HCT116 (cell line): Measurements from ENCODE around the gene HPF1. TPM values are rescaled to one million over a fixed set of nuclear protein-coding genes. Genes with fewer than 3 reads are reported as not detected.

ENCODE experiments used
- ATAC-seq: fragments of 200-7000 bp; cut with Tn5 transposase; 2 replicates; pipeline ENCODE4 v1.9.1; 2020; ENCODE audit warnings: mild to moderate bottlenecking, moderate library complexity
- BruUV-seq: library from RNA; stranded (reverse); fragments of 400-500 nt; replicated peaks from 2 replicates; lab custom pipeline; 2021; lab: Mats Ljungman, UMichigan
- CTCF ChIA-PET: fragments of 300-600 bp; sonication (Branson Sonifier 250); formaldehyde crosslinking; loops from one replicate; lab custom pipeline; 2021; ENCODE audit warnings: antibody characterized with exemption; lab: Charles Lee
- POLR2A ChIA-PET: fragments of 300-600, 350-600 bp; sonication (Branson Sonifier 250); formaldehyde crosslinking; loops from one replicate; lab custom pipeline; 2021; ENCODE audit warnings: antibody characterized with exemption; lab: Charles Lee
- RAD21 ChIA-PET, 2 experiments: fragments of 300-600 bp; sonication (Branson Sonifier 250); formaldehyde crosslinking; loops; one replicate each; lab custom pipeline; 2023; ENCODE audit warnings: low total read pairs in 2 of 2; ENCODE audit not compliant: uncharacterized antibody in 2 of 2, unreplicated experiment in 2 of 2, low non-redundant PET in 1 of 2; lab: Charles Lee
- DNase-seq: peaks from one replicate; pipeline ENCODE4 v3.0.0-alpha.2; 2010; ENCODE audit warnings: low read depth, low spot score
- H2AFZ ChIP-seq: fragments of 200-600 bp; shearing (Covaris generic), sonication (generic); 2 replicates; pipeline ENCODE4 v1.6.1; 2017; ENCODE audit warnings: low read depth, mixed run types, mixed read lengths, antibody characterized with exemption, low read length; ENCODE audit not compliant: poor library complexity, severe bottlenecking
- H3K27ac ChIP-seq: 2 replicates; pipeline ENCODE4 v1.5.1; 2012; ENCODE audit warnings: low read depth, low read length
- H3K27me3 ChIP-seq: fragments of 200-600 bp; sonication (generic); 2 replicates; pipeline ENCODE4 v1.6.1; 2016; ENCODE audit warnings: mixed run types, low read length, mixed read lengths; ENCODE audit not compliant: insufficient read depth
- H3K36me3 ChIP-seq, 2 experiments: fragments of 200-500 bp in 1 of 2; fragments of 200-600 bp in 1 of 2; sonication (Bioruptor generic) in 1 of 2; sonication (generic) in 1 of 2; 2 replicates each; pipeline versions ENCODE4 v1.5.1 to v1.6.1; 2014 to 2016; ENCODE audit warnings: low read length in 2 of 2, inconsistent platforms in 1 of 2, mixed read lengths in 1 of 2, mixed run types in 1 of 2; ENCODE audit not compliant: insufficient read depth in 2 of 2, control insufficient read depth in 1 of 2
- H3K4me1 ChIP-seq, 2 experiments: fragments of 200-600 bp in 1 of 2; sonication (generic) in 1 of 2; 2 replicates each; pipeline versions ENCODE4 v1.5.1 to v1.6.1; 2012 to 2017; ENCODE audit warnings: low read length in 2 of 2, inconsistent platforms in 1 of 2, mild to moderate bottlenecking in 1 of 2, mixed read lengths in 1 of 2, mixed run types in 1 of 2, moderate library complexity in 1 of 2; ENCODE audit not compliant: insufficient read depth in 2 of 2, control insufficient read depth in 1 of 2
- H3K4me2 ChIP-seq: fragments of 200-600 bp; sonication (generic); 2 replicates; pipeline ENCODE4 v1.6.1; 2017; ENCODE audit warnings: mixed run types, low read length, mixed read lengths
- H3K4me3 ChIP-seq, 2 experiments: fragments of 200-600 bp in 1 of 2; sonication (generic) in 1 of 2; replicated peaks in 1 of 2; 2 replicates each; pipeline ENCODE4 v1.5.1; 2011 to 2016; ENCODE audit warnings: low read length in 2 of 2, control low read depth in 1 of 2, low read depth in 1 of 2, mild to moderate bottlenecking in 1 of 2, mixed read lengths in 1 of 2, mixed run types in 1 of 2
- H3K79me2 ChIP-seq: fragments of 200-600 bp; sonication (generic); 2 replicates; pipeline ENCODE4 v1.6.1; 2017; ENCODE audit warnings: mild to moderate bottlenecking, mixed run types, low read length, moderate library complexity, mixed read lengths; ENCODE audit not compliant: insufficient read depth
- H3K9ac ChIP-seq: fragments of 200-600 bp; sonication (generic); 2 replicates; pipeline ENCODE4 v1.6.1; 2016; ENCODE audit warnings: low read length, mixed read lengths
- H3K9me2 ChIP-seq: fragments of 200-600 bp; sonication (generic), shearing (Covaris generic); 2 replicates; pipeline ENCODE4 v1.6.1; 2017; ENCODE audit warnings: mixed run types, mild to moderate bottlenecking, moderate library complexity; ENCODE audit not compliant: insufficient read depth
- H3K9me3 ChIP-seq, 2 experiments: fragments of 200-500 bp in 1 of 2; fragments of 200-600 bp in 1 of 2; sonication (Bioruptor generic) in 1 of 2; sonication (generic) in 1 of 2; 2 replicates each; pipeline ENCODE4 v1.6.1; 2014 to 2017; ENCODE audit warnings: low read length in 2 of 2, mixed read lengths in 2 of 2, inconsistent platforms in 1 of 2, low read depth in 1 of 2, mild to moderate bottlenecking in 1 of 2, mixed run types in 1 of 2, moderate library complexity in 1 of 2; ENCODE audit not compliant: control insufficient read depth in 1 of 2, insufficient read depth in 1 of 2
- H4K20me1 ChIP-seq: fragments of 200-600 bp; sonication (generic), shearing (Covaris generic); 2 replicates; pipeline ENCODE4 v1.6.1; 2017; ENCODE audit warnings: mixed run types, mild to moderate bottlenecking, moderate library complexity; ENCODE audit not compliant: insufficient read depth
- CTCF ChIP-seq, 3 experiments: fragments of 200-600 bp in 1 of 3; sonication (generic) in 1 of 3; IDR thresholded peaks in 2 of 3; conservative IDR thresholded peaks in 1 of 3; 2 replicates each; pipeline ENCODE4 v1.5.1; 2012 to 2017; ENCODE audit warnings: low read depth in 2 of 3, low read length in 2 of 3, antibody characterized with exemption in 1 of 3, borderline replicate concordance in 1 of 3, control low read depth in 1 of 3, mild to moderate bottlenecking in 1 of 3, mixed read lengths in 1 of 3, mixed run types in 1 of 3, moderate library complexity in 1 of 3; ENCODE audit not compliant: insufficient read depth in 1 of 3
- EGR1 ChIP-seq: IDR thresholded peaks from 2 replicates; pipeline ENCODE4 v1.6.1; 2012; ENCODE audit warnings: low read depth
- ELF1 ChIP-seq: IDR thresholded peaks from 2 replicates; pipeline ENCODE4 v1.6.1; 2012; ENCODE audit warnings: low read depth, borderline replicate concordance
- EZH2phosphoT487 ChIP-seq: fragments of 200-600 bp; IDR thresholded peaks from 2 replicates; pipeline ENCODE4 v1.6.1; 2018; ENCODE audit warnings: antibody characterized with exemption, borderline replicate concordance
- FOSL1 ChIP-seq: IDR thresholded peaks from 2 replicates; pipeline ENCODE4 v1.6.1; 2012; ENCODE audit warnings: low read depth
- POLR2A ChIP-seq: IDR thresholded peaks from 2 replicates; pipeline ENCODE4 v1.7.0; 2011; ENCODE audit warnings: borderline replicate concordance; ENCODE audit not compliant: insufficient read depth, insufficient read length; ENCODE audit errors: extremely low read depth
- REST ChIP-seq: IDR thresholded peaks from 2 replicates; pipeline ENCODE4 v1.6.1; 2012; ENCODE audit warnings: low read depth
- SP1 ChIP-seq: IDR thresholded peaks from 2 replicates; pipeline ENCODE4 v1.6.1; 2012; ENCODE audit warnings: low read depth
- SRF ChIP-seq: IDR thresholded peaks from 2 replicates; pipeline ENCODE4 v1.6.1; 2012; ENCODE audit warnings: low read depth
- TCF7L2 ChIP-seq: IDR thresholded peaks from 2 replicates; pipeline ENCODE4 v1.7.0; 2011; ENCODE audit warnings: borderline replicate concordance, inconsistent platforms; ENCODE audit not compliant: insufficient read depth, insufficient read length; ENCODE audit errors: extremely low read depth
- ZBTB33 ChIP-seq: IDR thresholded peaks from 2 replicates; pipeline ENCODE4 v1.6.1; 2011; ENCODE audit warnings: mild to moderate bottlenecking, low read length, moderate library complexity; ENCODE audit not compliant: insufficient replicate concordance; ENCODE audit errors: extremely low read depth
- ZFX ChIP-seq: fragments of 450-650 bp; IDR thresholded peaks from 2 replicates; pipeline ENCODE4 v1.6.1; 2017
- intact Hi-C: fragments of 100-400 bp; cut with micrococcal nuclease; formaldehyde crosslinking; loops from 2 replicates; pipeline ENCODE4 v1.10.0; 2022
- total RNA-seq: library from RNA; stranded (reverse); gene quantifications from one replicate; pipeline ENCODE4 v1.2.1, GENCODE V29; 2021; ENCODE audit not compliant: unreplicated experiment

Gene HPF1
- total RNA-seq, 1 experiment from 2014 or later = 32.6 TPM

- no peaks in the 10 kb centered on the region for H4K20me1 ChIP-seq
- TF ChIP-seq ZBTB33 = no peak
- no peak for ATAC-seq
- RAD21 ChIA-PET = no interaction called here
- H3K9me3 ChIP-seq = no peaks in the 10 kb centered on the region
- no peaks in the 10 kb centered on the region for H3K9me2 ChIP-seq
- no TSS peak for BruUV-seq
- CTCF ChIA-PET = no interaction called here
- no peaks in the 10 kb centered on the region for H3K4me1 ChIP-seq
- H3K27me3 ChIP-seq = no peaks in the 10 kb centered on the region
- no peak overlapping the region for H3K4me2 ChIP-seq
- no peak overlapping the region for H3K9ac ChIP-seq
- H3K27ac ChIP-seq = no peak overlapping the region
- no peak overlapping the region for H3K4me3 ChIP-seq
- no peaks in the 10 kb centered on the region for H3K79me2 ChIP-seq
- no peak overlapping the region for H2AFZ ChIP-seq
- POLR2A ChIA-PET = no interaction called here
- intact Hi-C loops = no loop called here
- no peak for DNase-seq
- H3K36me3 ChIP-seq = peaks cover 11 to 12% of the 10 kb centered on the region in 2 experiments; a peak in 3 of 4 replicates
These were observed 41.9 kb downstream of the HPF1 start for GRCh38 chr4:169715826-169716225.

GRCh38 chr4:169707958-169708643 lies 49.6 kb downstream of the HPF1 start:
- Histone ChIP-seq H3K27me3 (no peaks in the 10 kb centered on the region), H3K79me2 (0 out of 2 replicates have a peak, but pooled peaks cover 3% of the 10 kb centered on the region), H3K9me3 (no peaks in the 10 kb centered on the region), H3K4me2 (no peak overlapping the region), H3K9ac (no peak overlapping the region), H2AFZ (no peak overlapping the region), H3K27ac (no peak overlapping the region), H3K9me2 (no peaks in the 10 kb centered on the region), H4K20me1 (no peaks in the 10 kb centered on the region), H3K4me1 (no peaks in the 10 kb centered on the region), H3K4me3 (no peak overlapping the region), H3K36me3 (peaks cover 5 to 6% of the 10 kb centered on the region in 2 experiments; a peak in 2 of 4 replicates)
- no peak for ATAC-seq
- BruUV-seq = no TSS peak
- ChIA-PET CTCF (no interaction called here), RAD21 (no interaction called here), POLR2A (no interaction called here)
- intact Hi-C loops = no loop called here
- DNase-seq = no peak
- TF ChIP-seq EGR1 (no peak), SRF (no peak), REST (no peak), SP1 (no peak), CTCF (IDR thresholded peaks at IDR 0.05 in 2 of 3, conservative IDR thresholded peaks at IDR 0.05 in 1 of 3; ENCODE audit: borderline replicate concordance in 1 of 3, insufficient read depth in 1 of 3, low read depth in 2 of 3, low read length in 2 of 3) (no peak), TCF7L2 (no peak), POLR2A (no peak), ZFX (no peak), ELF1 (no peak), FOSL1 (no peak), EZH2phosphoT487 (no peak)
